ENCODE results near the gene SREBF2.
A peak's percentile ranks its signal among the peaks of the same experiment; 100 is the strongest.
"Not testable (repeated sequence)": the region's sequence is repeated elsewhere in the genome, so short reads cannot be mapped to it uniquely, and the experiment has no call there.

The SREBF2 gene

GRCh38 chr22:41939981-41940831 is 107.3 kb downstream of the SREBF2 start:
- TF ChIP-seq CTCF (IDR thresholded peaks at IDR 0.05; ENCODE audit: insufficient read depth, missing control alignments): no peak
- no peak for DNase-seq (ENCODE audit: insufficient read length, low spot score)
- FAIRE-seq: no peak

GRCh38 chr22:41940832-41941765 is 108.2 kb downstream of the SREBF2 start:
- FAIRE-seq (no peak), DNase-seq (ENCODE audit: insufficient read length, low spot score) (no peak)
- TF ChIP-seq CTCF (IDR thresholded peaks at IDR 0.05; ENCODE audit: insufficient read depth, missing control alignments): peak; percentile 94

GRCh38 chr22:41943661-41944209 is 110.8 kb downstream of the SREBF2 start:
- FAIRE-seq: no peak
- no peak for DNase-seq (ENCODE audit: insufficient read length, low spot score)
- TF ChIP-seq CTCF (IDR thresholded peaks at IDR 0.05; ENCODE audit: insufficient read depth, missing control alignments): no peak

GRCh38 chr22:41946629-41947423 is 113.9 kb downstream of the SREBF2 start, which contains the start of gene CENPM:
CENPM (minus strand) TSS chr22:41947152; CDS start chr22:41947076, 76 bp downstream.
- TF ChIP-seq CTCF (IDR thresholded peaks at IDR 0.05; ENCODE audit: insufficient read depth, missing control alignments): no peak
- FAIRE-seq: no peak
- DNase-seq (ENCODE audit: insufficient read length, low spot score): peak; percentile 36

- DNase-seq (ENCODE audit: insufficient read length, low spot score) (no peak), FAIRE-seq (no peak)
- no peak for TF ChIP-seq CTCF (IDR thresholded peaks at IDR 0.05; ENCODE audit: insufficient read depth, missing control alignments)
Observed at GRCh38 chr22:41947424-41948080, 114.6 kb downstream of the SREBF2 start.

GRCh38 chr22:41948142-41948541 is 115.2 kb downstream of the SREBF2 start:
- TF ChIP-seq CTCF (IDR thresholded peaks at IDR 0.05; ENCODE audit: insufficient read depth, missing control alignments): no peak
- DNase-seq (ENCODE audit: insufficient read length, low spot score) (no peak), FAIRE-seq (no peak)

- DNase-seq (ENCODE audit: insufficient read length, low spot score); FAIRE-seq: not testable (repeated sequence)
Observed at GRCh38 chr22:41948928-41949296, 116.0 kb downstream of the SREBF2 start.

All from D721Med (cell line).